Suppressor macrophage (primary cell): ENCODE measurements around the gene MUC16.
A peak's percentile ranks its signal among the peaks of the same experiment; 100 is the strongest.
"Not testable (repeated sequence)": the region's sequence is repeated elsewhere in the genome, so short reads cannot be mapped to it uniquely, and the experiment has no call there.

Source experiments
- DNase-seq, 4 experiments: peaks; one replicate each; pipeline ENCODE4 v3.0.0-alpha.2; 2020 to 2022
- total RNA-seq, 17 experiments: gene quantifications; one replicate each; lab custom pipeline; 2026; ENCODE audit warnings: mixed read lengths in 6 of 17, inconsistent platforms in 3 of 17; lab: John Stamatoyannopoulos, UW

Gene MUC16
- 0 to 24.8 (median 0) reads per million in 17 experiments for total RNA-seq

GRCh38 chr19:9009935-9010651 lies at the start of gene MUC16:
Gene MUC16, minus strand, starts transcription at chr19:9010409.
- no peak for DNase-seq

GRCh38 chr19:9058905-9059667 lies 48.9 kb upstream of the MUC16 start:
- DNase-seq: peak in 2 of 4 experiments; percentile 1 to 19

- no peak for DNase-seq
Observed at GRCh38 chr19:9057505-9058258, 47.5 kb upstream of the MUC16 start.

GRCh38 chr19:9056131-9056530 lies 45.9 kb upstream of the MUC16 start:
- not testable (repeated sequence) for DNase-seq

GRCh38 chr19:9054765-9055164 lies 44.6 kb upstream of the MUC16 start:
- DNase-seq: no peak

- DNase-seq: no peak
Observed at GRCh38 chr19:9054207-9054606, 44.0 kb upstream of the MUC16 start.

GRCh38 chr19:9053674-9054073 lies 43.5 kb upstream of the MUC16 start:
- not testable (repeated sequence) for DNase-seq

GRCh38 chr19:9052894-9053293 lies 42.7 kb upstream of the MUC16 start:
- no peak for DNase-seq

GRCh38 chr19:9046694-9047093 lies 36.5 kb upstream of the MUC16 start:
- no peak for DNase-seq

GRCh38 chr19:9044449-9044848 lies 34.2 kb upstream of the MUC16 start:
- no peak for DNase-seq

GRCh38 chr19:9043524-9043923 lies 33.3 kb upstream of the MUC16 start:
- no peak for DNase-seq

GRCh38 chr19:9041023-9041422 lies 30.8 kb upstream of the MUC16 start:
- DNase-seq: no peak

GRCh38 chr19:9040131-9040530 lies 29.9 kb upstream of the MUC16 start:
- no peak for DNase-seq

- DNase-seq: no peak
Observed at GRCh38 chr19:9039728-9040127, 29.5 kb upstream of the MUC16 start.

GRCh38 chr19:9037400-9038062 lies 27.3 kb upstream of the MUC16 start:
- no peak for DNase-seq

- DNase-seq: no peak
Observed at GRCh38 chr19:9032136-9032631, 22.0 kb upstream of the MUC16 start.

GRCh38 chr19:9018163-9018875 lies 8.1 kb upstream of the MUC16 start:
- DNase-seq: no peak

- no peak for DNase-seq
Observed at GRCh38 chr19:9014803-9015202, 4.6 kb upstream of the MUC16 start.

- no peak for DNase-seq
Observed at GRCh38 chr19:9013988-9014387, 3.8 kb upstream of the MUC16 start.

GRCh38 chr19:9011875-9012274 lies 1.7 kb upstream of the MUC16 start:
- no peak for DNase-seq

- no peak for DNase-seq
Observed at GRCh38 chr19:9010693-9011092, 484 bp upstream of the MUC16 start.

GRCh38 chr19:9009431-9009830 lies 778 bp downstream of the MUC16 start:
- DNase-seq: no peak
